HG03175 (cell line): ENCODE data around the gene CALHM3.
A peak's percentile ranks its signal among the peaks of the same experiment; 100 is the strongest.

Source experiments
- ATAC-seq: cut with Tn5 transposase; IDR thresholded peaks from one replicate; pipeline ENCODE4 v1.9.1; 2021; ENCODE audit warnings: mild to moderate bottlenecking, moderate library complexity; ENCODE audit not compliant: unreplicated experiment

CALHM3 gene

DNA sequence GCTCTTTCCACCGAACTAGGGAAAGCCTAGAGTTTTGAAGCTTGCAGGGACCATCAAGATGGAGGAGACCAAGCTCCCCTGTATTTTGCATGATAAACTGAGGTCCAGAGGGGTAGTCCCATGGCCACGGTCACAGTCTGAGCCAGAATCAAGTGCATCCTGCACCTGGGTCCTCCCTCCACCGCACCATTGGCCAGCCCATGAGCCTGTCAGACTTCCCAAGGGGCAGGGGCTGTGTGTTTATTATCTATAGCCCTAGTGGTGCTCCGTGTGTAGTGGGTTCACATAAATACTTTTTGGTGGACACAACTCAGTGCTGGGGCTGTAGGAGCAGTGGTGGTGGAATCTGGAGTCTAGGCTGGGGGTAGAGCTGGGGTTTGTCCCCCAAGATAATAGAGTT is 3.6 kb downstream of the CALHM3 start:
- no peak for ATAC-seq

DNA sequence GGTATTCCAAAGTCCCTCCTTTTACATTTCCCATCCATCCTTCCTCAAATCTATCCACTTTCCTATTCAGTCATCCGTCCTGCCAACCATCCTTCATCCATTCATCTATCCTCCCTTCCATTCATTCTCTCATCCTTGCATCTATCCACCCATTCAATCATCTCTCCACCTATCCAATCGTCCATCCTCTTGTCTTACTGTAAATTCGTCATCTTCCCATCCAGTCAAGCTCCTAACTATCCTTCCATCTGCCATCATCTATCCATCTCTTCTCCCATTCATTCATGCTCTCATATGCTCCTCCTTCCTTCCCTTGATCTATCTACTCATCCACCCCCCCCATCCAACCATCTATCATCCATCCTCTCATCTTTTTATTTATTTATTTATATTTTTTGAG is 5.0 kb downstream of the CALHM3 start:
- no peak for ATAC-seq

DNA sequence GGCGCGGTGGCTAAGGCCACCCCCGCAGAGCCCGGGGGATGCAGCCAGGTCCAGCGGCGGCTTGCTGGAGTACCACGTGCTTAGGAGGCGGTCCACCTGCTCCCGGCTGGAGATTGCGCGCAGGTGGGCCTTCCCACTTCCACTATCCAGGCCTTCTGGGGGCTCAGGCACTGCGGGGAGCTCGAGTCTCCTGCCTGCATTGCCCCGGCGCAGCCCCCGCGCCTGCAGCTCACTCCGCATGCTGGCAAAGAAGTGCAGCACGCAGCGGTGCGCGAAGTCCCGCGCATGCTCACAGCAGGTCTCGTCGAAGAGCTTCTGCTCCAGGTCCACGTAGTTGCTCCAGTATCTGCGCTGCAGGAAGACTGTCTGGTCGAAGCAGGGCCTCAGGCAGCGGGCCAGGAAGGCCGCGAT is 5.8 kb downstream of the CALHM3 start:
- no peak for ATAC-seq

DNA sequence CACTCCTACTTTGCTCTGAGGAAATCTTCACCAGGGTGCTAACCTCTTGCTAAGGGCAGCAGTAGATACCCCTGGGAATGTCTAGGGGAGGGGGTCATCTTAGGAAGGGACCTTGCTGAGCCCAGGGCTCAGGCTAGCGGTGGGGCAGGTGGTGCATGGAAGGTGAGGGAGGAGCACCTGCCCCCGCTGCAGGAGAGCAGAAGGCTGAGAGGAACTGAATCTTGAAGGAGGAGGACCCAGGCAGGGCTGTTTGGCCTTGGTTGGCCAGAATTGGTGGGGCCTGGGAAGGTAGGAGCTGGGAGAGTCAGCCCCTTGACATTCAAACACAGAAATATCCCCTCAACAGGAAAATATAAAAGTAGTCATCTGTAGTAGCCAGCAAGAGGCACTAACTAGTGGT is 7.0 kb downstream of the CALHM3 start:
- ATAC-seq: peak; percentile 24

DNA sequence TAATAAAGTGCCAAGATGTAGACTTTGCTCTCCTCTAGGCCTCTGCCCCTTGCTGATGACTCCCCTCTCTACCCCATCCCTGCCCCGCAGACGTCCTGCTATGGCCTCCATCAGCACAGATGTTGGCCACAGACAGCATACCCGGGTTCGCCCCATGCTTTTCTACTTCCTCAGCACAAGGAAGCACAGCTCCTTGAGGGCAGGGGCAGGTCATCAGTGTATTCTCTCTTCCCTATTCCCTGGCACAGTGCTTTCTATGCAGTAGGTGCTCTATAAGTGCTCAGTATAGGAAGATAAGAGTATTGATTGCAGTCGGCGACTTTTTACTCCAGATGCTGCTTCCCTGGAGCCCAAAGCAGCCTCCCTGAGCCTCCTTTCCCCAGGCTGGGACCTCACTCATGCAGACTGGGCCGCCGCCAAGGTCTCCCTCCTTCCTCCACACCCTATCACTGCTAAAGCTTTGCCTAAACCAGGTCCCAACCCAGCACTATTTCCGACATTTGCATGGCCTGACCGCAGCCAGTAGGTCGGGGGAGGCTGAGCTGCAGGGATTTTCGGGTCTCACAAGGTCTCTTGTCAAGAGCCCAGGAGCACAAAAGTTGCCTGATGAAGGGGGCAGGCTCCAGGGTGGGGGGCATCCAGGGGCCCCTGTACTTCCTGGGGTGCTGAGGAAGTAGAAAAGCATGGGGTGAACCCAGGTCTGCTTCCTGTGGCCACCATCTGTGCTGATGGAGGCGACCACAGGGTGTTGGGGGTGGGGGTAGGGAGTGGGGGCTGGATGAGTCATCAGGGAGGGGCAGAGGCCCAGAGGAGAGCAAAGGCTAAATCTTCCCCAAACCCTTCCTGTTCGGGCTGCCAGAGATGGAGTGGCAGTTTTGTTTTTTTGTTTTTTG is 8.0 kb downstream of the CALHM3 start:
- ATAC-seq: peak; percentile 68

DNA sequence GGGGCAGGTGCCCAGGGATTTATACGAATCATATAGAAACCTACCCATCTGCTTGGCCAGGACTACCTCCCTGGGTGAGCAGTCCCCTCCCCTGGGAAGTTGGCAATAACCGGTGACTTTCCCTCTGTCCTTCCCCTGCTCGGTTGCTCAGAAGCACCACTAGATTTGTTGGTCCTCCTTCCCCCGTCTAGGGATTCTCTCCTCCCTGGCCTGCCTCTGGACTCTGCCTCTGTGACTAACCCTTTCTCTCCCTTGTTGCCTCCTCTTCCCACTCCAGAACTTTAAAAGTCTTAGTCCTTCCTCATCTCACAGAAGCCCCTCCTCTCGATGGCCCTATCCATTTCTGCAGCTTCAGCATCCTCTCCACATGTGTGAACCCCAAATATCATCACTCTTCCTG is 9.8 kb downstream of the CALHM3 start:
- ATAC-seq: no peak

DNA sequence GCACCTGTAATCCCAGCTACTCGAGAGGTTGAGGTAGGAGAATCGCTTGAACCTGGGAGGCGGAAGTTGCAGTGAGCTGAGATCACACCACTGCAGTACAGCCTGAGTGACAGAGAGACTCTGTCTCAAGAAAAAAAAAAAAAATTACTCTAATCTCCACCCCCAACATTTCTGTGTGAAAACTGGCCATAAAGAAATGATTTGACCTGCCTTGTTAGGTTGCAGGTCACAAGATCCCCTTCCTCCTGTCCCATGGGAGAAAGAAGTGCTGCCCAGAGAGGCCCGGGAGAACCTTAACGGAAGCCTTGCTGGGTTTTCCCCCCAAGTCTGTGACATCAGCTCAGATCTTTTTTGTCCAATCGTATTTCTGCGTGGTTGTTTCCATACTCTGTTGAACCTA is 11.6 kb downstream of the CALHM3 start:
- ATAC-seq: peak; percentile 29

DNA sequence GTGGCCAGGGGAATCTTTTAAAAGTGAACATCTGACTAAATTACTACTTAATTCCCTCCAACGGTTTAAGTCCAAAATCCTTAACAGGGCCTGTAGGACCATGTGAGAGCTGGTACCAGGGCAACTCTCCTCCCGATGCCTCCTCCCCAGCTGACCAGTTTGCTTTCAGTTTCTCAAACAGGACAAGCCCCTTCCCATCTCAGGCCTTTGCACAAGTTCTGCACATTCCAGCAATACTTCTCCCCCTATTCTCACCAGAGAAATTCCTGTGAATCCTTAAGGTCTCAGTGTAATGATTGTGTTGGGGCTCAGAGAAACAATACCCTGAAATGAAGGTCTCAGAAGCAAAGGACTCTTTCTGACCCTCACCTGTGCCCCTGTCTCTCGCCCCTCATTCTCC is 12.3 kb downstream of the CALHM3 start:
- no peak for ATAC-seq

DNA sequence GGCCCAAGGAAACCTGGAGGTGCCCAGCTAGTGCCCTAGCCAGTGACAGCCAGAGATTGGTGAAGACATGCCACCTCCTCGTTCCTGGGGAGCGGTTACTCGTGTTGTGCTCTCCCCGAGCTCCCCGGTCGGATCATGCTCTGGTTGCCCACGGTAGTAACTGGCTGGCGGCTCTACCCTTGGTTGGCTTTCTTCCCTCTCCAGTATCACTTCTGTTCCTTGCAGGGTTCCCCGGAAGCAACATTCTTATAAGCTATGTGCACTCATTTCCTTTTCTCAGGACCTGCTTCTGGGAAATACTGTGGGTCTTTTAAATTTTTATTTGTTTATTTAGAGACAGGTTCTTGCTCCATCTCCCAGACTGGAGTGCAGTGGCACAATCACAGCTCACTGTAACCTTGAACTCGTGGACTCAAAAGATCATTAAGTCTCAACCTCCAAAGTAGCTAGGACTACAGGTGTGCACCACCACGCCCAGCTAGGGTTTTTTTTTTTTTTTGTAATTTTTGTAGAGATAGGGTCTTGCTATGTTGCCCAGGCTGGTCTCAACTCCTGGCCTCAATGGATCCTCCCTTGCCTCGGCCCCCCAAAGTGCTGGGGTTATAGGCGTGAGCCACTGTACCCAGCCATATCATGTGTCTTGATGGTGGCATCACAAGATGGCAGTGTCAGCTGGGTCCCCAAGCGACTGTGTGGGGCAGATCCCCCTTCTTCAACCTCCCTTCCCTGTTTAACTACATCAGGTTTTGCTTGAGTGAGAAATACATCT is 13.4 kb downstream of the CALHM3 start:
- ATAC-seq: no peak

DNA sequence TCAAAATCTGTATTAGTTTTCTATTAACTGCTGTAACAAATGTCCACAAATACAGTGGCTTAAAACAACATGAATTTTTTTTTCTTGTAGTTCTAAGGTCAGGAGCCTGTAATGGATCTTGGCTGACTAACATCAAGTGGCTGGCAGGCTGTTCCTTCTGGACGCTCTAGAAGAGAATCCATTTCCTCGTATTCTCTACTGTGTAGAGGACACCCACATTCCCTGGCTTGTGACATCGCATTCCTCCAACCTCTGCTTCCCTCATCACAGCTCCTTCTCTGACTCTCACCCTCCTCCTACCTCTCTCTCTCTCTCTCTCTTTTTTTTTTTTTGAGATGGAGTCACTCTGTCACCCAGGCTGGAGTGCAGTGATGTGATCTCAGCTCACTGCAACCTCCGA is 15.5 kb downstream of the CALHM3 start:
- no peak for ATAC-seq

DNA sequence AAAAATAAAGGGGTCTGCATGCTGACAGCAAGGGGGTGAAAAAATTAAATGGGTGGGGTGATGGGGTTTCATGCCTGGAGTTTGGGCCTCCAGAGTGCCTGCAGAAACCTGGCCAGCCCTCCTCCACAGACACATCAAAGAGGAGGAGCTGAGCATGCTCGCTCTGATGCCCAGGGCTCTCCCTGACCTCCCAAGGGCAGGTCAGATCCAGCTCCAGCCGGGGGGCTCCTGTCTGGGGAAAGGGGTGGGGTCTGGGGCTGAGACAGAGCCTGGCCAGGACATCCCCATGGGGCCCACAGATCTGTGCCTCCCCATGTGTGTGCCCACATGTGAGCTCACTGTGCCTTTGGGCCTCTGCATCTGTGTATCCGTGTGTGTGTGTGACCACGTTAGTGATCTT is 19.4 kb downstream of the CALHM3 start:
- no peak for ATAC-seq

DNA sequence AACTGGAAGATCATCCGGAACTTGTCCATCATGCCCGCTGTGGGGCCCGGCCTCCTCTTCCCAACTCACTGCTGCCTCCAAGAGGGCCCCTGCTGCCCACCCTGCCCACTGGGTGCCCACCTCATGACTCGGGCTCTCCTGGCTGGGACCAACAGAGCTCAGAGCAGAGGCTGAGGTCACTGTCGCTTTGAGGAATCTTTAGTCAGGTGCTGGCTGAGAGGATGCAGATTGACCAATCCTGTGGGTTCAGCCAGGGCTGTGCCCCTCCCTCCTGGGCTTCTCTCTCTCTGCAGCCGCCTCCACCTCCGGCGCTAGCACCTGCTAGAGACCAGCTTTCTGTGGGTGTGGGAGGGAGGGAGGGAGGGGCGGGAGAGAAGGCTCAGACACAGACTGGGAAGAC is 20.3 kb downstream of the CALHM3 start, which contains the start of gene CALHM1:
TSS of gene CALHM1 (minus strand) at position 181 of the 400 bp plus-strand sequence. CDS start at position 32, 149 bp downstream.
- ATAC-seq: peak; percentile 53

DNA sequence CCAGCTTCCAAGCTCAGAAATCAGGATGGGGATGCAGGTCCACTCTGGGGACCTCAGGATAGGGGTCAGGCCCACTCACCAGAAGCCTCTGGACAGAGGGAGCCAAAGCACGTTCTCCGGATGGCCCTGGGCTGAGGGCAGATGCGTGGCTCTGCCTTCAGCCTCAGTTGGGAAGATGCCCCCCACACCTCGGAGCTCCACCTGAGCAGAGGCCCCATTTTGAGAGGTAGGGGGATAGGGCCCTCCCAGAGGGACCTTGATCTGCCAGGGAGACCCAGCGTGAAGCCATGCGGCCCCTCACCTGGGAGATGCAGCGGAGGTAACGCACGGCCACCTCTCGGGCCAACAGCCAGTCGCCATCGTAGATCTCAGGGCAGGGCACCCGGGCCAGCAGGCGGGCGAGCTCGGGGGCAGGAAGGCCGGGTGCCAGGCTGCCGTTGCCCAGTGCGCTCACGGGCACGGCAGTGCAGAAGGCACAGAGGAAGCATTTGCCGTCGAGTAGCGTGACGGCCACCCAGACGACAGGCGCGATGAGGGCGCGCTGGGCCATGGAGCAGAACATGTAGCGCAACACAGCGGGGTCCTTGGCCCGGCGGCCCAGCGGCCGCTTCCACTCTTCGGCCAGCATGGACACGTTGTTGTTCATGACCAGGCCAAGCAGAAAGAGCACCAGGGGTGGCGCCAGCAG is 21.0 kb downstream of the CALHM3 start:
- ATAC-seq: no peak

DNA sequence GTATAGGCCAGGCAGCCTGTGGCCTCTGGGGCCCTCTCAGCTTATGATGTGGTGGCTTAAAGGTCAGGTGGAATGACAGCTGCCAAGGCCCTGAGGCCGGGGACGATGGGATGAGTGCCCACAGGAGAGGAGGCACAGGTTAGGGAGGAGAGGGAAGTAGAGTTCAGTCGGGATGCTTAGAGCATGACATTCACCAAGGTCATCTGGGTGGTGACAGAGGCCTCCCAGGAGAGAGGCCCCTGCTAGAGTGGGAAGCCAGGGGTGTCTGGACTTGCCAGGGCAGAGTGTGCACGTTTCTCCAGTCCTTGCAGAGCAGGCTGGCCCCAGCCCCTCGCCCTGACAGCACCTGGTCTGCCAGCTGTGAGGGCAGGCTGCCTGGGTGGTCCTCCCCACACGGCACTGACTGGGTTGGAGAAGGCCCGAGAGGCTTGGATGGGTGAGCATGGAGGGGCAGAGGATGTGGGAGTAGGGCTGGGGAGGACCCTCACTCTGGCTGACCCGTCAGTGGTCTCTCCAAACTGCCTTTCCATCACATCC is 21.8 kb downstream of the CALHM3 start:
- no peak for ATAC-seq

DNA sequence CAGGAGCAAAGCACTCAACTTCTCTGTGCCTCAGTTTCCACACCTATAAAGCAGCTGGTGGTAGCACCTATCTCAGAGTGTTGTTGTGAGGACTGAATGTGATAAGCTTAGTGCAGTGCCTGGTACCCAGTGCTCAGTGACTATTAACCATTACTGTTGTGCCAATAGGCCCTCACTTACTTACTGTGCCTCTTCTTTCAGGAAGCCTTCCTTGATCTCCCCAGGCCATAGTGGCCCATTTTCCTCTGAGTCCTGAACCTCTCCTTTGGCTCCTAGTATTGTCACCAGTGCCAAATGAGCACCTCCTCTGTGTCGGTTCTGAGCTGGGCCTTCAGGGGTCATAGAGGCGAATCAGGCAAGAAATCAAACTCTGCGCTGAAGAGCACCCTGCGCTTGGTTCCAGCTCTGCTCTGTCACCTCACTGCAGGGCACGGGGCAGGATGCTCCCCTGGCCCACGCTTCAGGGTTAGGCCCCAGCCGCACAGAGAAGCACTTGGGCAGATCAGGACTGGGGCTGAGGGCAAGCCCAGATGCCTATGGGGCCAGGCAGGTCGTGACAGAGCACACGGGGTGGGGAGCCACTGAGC is 22.9 kb downstream of the CALHM3 start:
- no peak for ATAC-seq

DNA sequence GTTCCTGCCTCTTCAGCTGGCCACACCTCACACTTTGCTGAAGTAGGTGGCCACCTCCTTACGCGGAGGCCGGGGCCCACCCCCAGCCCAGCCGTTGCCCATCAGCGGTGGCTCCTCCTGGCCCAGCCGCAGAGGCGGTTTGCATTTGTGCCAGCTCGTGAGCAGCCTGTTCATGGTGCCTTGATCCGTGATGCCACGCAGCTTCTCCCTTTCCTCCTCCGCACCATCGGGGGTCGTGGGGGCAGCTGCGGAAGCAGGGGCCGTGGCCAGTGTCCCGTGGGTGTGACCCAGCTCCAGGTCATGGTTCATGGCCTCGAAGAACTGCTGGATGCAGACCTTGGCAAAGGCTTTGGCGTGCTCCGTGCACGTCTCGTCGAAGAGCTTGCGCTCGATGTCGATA is 23.8 kb downstream of the CALHM3 start:
- ATAC-seq: no peak

DNA sequence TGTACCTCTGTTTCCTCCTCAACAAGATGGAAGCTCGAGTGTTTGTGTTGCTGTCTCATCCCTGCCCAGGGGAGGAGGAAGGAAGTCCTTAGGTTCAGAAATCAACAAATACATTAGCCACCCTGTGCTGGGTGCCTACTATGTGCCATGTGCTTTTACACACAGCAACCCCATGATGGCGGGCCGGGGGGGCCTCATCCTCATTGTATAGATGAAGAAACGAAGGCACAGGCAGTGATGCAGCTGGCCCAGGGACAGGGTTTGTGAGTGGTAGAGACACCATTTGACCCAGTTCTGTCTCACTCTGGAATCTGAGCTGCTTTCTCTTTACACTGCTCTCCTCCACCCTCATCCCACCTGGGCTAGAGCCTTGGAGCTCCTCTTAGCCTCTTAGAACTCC is 25.0 kb downstream of the CALHM3 start:
- ATAC-seq: no peak

DNA sequence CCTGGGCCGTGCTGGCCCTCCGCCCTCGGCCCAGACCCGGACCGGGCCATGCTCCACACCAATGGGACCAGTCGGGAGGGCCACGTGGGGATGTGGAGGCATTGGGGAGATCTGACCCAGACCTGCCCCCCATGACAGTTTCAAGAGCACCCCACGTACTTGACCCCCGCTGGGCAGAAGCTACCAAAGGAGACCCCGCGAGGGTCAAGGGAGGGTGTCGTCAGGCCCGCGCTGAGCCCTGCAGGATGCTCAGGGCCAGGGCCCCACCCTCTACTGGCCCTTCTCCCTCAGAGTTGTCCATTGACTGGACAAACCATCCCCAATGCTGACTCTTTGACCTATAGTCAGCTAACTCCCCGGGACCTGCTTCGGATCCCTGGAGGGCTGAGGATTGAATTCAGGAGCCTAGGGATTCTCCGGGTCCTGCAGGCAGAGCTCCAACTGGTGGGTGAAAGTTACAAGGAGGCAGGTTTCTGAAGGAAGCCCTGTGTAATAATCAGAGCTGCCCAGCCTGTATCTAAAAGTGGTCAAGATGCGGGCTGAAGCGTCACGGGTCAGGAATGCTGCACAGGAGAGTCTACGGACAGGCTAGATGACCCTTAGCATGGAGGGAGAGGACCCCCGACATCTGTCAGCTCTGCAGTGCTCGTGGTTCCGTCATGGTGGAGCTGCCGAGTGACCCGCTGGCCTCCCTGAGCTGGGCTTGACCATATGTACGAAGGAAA is 26.4 kb downstream of the CALHM3 start:
- ATAC-seq: no peak

DNA sequence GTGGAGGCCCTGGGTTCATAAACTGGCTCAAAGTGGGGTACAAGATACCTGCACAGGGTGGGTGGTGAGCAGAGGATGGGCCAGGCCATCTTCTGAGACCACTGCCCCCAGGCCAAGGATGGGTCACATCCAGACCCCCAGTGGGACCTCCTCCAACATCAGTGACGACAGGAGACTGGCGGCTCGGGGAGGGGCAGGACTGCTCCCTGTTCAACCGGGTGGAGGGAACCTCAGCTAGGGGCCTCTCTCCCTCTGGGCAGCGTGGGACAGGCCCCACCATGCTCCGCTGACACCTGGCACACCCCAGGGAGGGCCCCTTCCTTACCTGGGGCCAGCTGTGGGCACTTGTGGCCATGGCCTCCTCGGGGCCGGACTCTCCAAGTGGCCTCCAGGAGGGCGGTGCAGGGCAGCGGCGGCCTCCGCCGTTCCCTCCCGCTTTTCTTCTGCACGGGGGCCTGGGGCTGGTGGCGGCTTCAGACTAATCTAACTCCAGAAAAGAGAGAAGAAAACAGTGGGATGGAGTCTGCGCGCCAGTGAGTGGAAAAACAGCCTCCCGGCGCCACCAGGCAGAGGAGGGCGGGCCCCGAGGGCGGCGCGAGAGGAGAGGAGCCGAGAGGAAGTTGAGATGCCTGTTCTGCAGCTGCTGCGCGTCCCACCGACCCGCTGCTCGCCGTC is 27.1 kb downstream of the CALHM3 start, which contains the start of gene CALHM2:
TSS of gene CALHM2 (minus strand) at position 540 of the 675 bp plus-strand sequence. CDS start 2,429 bp downstream, outside the sequence.
- peak; percentile 76 for ATAC-seq
